GM12872 (cell line): ENCODE data around the gene LMNTD1.

ENCODE experiments used
- CTCF ChIP-seq: IDR thresholded peaks from 3 replicates; pipeline ENCODE4 v1.5.1; 2011; ENCODE audit warnings: low read depth, mild to moderate bottlenecking, low read length, moderate library complexity; ENCODE audit not compliant: insufficient read depth

LMNTD1 gene

GRCh38 chr12:25496098-25496587, 56.9 kb downstream of the LMNTD1 start:
- no peak for TF ChIP-seq CTCF

GRCh38 chr12:25495331-25496097, 57.6 kb downstream of the LMNTD1 start:
- no peak for TF ChIP-seq CTCF

GRCh38 chr12:25494926-25495325, 58.2 kb downstream of the LMNTD1 start:
- TF ChIP-seq CTCF: no peak

- no peak for TF ChIP-seq CTCF
Measured at GRCh38 chr12:25493682-25494081, 59.4 kb downstream of the LMNTD1 start.

GRCh38 chr12:25491396-25492325, 61.4 kb downstream of the LMNTD1 start:
- TF ChIP-seq CTCF: no peak

- TF ChIP-seq CTCF: no peak
Measured at GRCh38 chr12:25482625-25483024, 70.5 kb downstream of the LMNTD1 start.

GRCh38 chr12:25480145-25480544, 72.9 kb downstream of the LMNTD1 start:
- TF ChIP-seq CTCF: no peak
